ENCODE measurements around the gene DNAJC21. TPM values are rescaled to one million over a fixed set of nuclear protein-coding genes. Genes with fewer than 3 reads are reported as not detected.

The DNAJC21 gene
- total RNA-seq, 1 donor from 2014 or later, result 46.2 TPM

DNA sequence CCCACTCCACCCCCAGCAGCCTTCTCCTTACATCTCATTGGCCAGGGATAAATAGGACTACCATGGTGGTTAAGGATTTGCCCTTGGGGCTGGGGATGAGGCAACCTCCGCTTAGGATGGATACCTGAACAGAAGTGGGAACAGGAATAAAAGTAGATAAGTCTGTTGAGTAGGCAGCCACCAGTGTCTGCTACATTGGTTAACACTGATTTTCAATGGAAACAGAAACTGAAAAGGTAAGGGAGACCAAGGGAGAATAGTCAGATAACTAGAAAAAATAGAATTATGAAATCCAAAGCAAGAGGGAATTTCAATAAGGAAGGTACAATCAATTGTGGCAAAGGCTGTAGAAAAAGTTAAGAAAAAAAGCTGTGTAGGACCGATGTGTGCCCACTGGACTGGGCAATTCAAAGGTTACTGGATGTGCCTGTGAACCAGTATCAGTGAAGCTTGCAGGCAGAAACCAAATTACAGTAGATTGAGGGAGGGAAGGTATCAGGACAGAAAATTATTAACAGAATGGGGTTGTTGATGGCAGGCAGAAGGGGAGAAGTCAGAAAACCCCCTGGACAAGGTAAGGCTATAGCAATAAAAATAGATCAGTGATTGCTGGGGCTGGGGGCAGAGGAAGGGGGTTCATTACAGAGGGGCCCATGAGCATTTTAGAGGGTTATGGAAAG, 48.7 kb downstream of the DNAJC21 start:
- Mint-ChIP-seq H3K27me3 (ENCODE audit: low read depth) (no peaks in the 10 kb centered on the region), H3K36me3 (ENCODE audit: low read depth) (no peaks in the 10 kb centered on the region), H3K27ac (ENCODE audit: unreplicated experiment) (no peak overlapping the region), H3K4me3 (no peak overlapping the region), H3K4me1 (no peaks in the 10 kb centered on the region), H3K9me3 (peaks cover 4% of the 10 kb centered on the region)
- DNase-seq (ENCODE audit: low read depth, low spot score), result no peak
- TF ChIP-seq, protein P1, sequence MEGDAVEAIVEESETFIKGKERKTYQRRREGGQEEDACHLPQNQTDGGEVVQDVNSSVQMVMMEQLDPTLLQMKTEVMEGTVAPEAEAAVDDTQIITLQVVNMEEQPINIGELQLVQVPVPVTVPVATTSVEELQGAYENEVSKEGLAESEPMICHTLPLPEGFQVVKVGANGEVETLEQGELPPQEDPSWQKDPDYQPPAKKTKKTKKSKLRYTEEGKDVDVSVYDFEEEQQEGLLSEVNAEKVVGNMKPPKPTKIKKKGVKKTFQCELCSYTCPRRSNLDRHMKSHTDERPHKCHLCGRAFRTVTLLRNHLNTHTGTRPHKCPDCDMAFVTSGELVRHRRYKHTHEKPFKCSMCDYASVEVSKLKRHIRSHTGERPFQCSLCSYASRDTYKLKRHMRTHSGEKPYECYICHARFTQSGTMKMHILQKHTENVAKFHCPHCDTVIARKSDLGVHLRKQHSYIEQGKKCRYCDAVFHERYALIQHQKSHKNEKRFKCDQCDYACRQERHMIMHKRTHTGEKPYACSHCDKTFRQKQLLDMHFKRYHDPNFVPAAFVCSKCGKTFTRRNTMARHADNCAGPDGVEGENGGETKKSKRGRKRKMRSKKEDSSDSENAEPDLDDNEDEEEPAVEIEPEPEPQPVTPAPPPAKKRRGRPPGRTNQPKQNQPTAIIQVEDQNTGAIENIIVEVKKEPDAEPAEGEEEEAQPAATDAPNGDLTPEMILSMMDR (conservative IDR thresholded peaks at IDR 0.05), result no peak

DNA sequence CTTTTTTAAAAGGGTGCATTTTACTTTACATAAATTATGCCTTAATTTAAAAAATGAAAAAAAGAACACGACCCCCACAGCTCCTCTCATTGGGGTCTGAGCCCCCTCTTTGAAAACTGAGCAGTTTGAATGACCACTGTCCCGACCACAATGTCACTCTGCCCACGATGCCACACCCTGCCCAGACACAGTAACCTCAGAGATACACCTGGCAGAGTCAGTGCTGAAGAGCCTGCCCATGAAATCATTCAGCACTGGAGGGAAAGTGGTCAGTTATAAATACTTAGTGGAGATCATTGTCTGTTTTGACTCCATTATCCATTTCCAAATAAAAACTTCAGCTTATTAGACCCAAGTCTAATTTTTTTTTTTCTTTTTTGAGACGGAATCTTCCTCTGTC, 49.3 kb downstream of the DNAJC21 start:
- TF ChIP-seq, protein P1 (conservative IDR thresholded peaks at IDR 0.05), result no peak
- no peak overlapping the region for H3K4me3 Mint-ChIP-seq
- no peaks in the 10 kb centered on the region for H3K36me3 Mint-ChIP-seq (ENCODE audit: low read depth)
- no peaks in the 10 kb centered on the region for H3K27me3 Mint-ChIP-seq (ENCODE audit: low read depth)
- no peak for DNase-seq (ENCODE audit: low read depth, low spot score)
- no peak overlapping the region for H3K27ac Mint-ChIP-seq (ENCODE audit: unreplicated experiment)
- H3K4me1 Mint-ChIP-seq, result no peaks in the 10 kb centered on the region
- H3K9me3 Mint-ChIP-seq, result peaks cover 4% of the 10 kb centered on the region

DNA sequence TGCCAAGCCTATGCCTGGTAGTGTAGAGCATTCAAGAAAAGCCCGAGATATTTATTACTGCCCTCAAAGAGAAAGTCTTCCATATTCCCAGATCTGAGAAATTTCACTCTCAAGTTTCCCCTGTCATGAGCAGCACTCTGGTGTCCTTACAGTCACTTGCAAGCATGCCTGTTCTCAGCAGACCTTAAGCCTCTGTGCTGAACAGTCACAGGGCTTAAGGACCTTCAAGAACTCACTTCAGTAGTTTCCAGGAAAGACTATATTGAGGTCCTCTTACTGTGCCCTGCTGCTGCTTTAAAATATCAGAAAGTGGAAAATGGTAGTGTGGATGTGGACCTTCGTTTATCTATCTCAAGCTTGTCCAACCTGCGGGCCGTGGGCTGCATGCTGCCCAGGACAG, 53.5 kb downstream of the DNAJC21 start:
- no peak overlapping the region for H3K4me3 Mint-ChIP-seq
- no peak for DNase-seq (ENCODE audit: low read depth, low spot score)
- no peaks in the 10 kb centered on the region for H3K4me1 Mint-ChIP-seq
- H3K9me3 Mint-ChIP-seq, result peaks cover 13% of the 10 kb centered on the region
- H3K27ac Mint-ChIP-seq (ENCODE audit: unreplicated experiment), result no peak overlapping the region
- TF ChIP-seq, protein P1 (conservative IDR thresholded peaks at IDR 0.05), result no peak
- H3K36me3 Mint-ChIP-seq (ENCODE audit: low read depth), result no peaks in the 10 kb centered on the region
- no peaks in the 10 kb centered on the region for H3K27me3 Mint-ChIP-seq (ENCODE audit: low read depth)

DNA sequence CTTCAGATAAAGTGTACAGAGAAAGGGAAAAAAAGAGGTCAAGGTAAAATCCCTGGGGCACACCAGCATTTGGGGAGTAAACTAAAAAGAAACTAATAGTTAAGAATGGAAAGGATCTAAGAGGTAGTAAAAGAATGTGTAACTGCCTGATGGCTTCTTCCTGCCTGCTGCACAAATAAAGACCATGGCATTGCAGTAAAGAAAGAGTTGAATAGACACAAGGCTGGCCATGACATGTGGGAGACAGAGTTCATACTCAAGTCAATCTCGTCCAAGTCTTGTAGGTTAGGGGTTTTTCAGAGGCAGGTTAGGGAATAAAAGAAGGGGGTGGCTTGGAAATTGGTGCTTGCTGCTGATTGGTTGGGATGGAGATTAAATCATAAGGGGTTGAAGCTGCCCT, 57.6 kb downstream of the DNAJC21 start:
- H3K4me1 Mint-ChIP-seq, result no peaks in the 10 kb centered on the region
- H3K4me3 Mint-ChIP-seq, result no peak overlapping the region
- no peak overlapping the region for H3K27ac Mint-ChIP-seq (ENCODE audit: unreplicated experiment)
- TF ChIP-seq, protein P1 (conservative IDR thresholded peaks at IDR 0.05), result no peak
- no peaks in the 10 kb centered on the region for H3K36me3 Mint-ChIP-seq (ENCODE audit: low read depth)
- no peaks in the 10 kb centered on the region for H3K27me3 Mint-ChIP-seq (ENCODE audit: low read depth)
- DNase-seq (ENCODE audit: low read depth, low spot score), result no peak
- H3K9me3 Mint-ChIP-seq, result peaks cover 14% of the 10 kb centered on the region

DNA sequence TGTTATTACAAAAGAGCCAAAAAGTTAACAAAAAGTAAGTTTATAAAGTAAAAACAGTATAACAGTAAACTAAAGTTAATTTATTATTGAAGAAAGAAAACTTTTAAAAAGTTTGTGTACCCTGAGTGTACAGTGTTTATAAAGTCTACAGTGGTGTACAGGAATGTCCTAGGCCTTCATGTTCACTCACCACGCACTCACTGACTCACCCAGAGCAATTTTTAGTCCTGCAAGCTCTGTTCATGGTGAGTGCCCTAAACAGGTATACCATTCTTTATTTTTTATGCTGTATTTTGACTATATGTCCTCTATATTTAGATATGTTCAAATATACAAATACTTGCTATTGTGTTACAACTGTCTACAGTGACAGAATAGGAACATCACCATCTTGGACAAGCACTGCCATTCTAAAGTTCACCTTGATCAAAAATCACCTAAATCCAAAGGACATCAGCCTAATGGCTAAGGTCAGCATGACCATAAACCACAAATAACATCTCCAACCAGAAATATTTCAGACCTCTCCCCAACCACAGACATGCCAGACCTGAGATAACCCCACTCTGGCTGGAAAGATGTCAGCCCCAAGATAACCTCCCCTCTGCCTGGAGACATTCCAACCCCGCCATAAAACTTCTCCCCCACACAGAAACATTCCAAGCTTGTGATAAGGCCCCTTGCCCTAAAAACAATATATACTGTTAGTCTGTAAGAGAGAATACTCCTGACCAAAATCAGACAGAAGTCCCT, 62.3 kb downstream of the DNAJC21 start:
- Mint-ChIP-seq H3K9me3 (peaks cover 11% of the 10 kb centered on the region), H3K4me3 (no peak overlapping the region), H3K4me1 (no peaks in the 10 kb centered on the region), H3K27ac (ENCODE audit: unreplicated experiment) (no peak overlapping the region), H3K27me3 (ENCODE audit: low read depth) (peaks cover 11% of the 10 kb centered on the region), H3K36me3 (ENCODE audit: low read depth) (no peaks in the 10 kb centered on the region)
- no peak for DNase-seq (ENCODE audit: low read depth, low spot score)
- TF ChIP-seq, protein P1 (conservative IDR thresholded peaks at IDR 0.05), result no peak

All from neural crest cell (in vitro differentiated cells).